Uterus (tissue), 2 donors: Measurements from ENCODE around the gene RAI1.

Experiments
- POLR2A ChIP-seq, 2 donors: fragments of 450-650 bp; IDR thresholded peaks; one replicate each; pipeline ENCODE4 v1.6.1; 2016; ENCODE audit warnings: antibody characterized with exemption in 2 of 2, mild to moderate bottlenecking in 1 of 2, moderate library complexity in 1 of 2
- TF ChIP-seq, protein P1 (sequence below), 4 experiments: fragments of 200-600 bp in 2 of 4; fragments of 450-650 bp in 2 of 4; sonication (generic) in 2 of 4; IDR thresholded peaks; one replicate each; pipeline ENCODE4 v1.5.1; 2016 to 2019; ENCODE audit warnings: antibody characterized with exemption in 4 of 4, mild to moderate bottlenecking in 2 of 4, moderate library complexity in 1 of 4

DNA sequence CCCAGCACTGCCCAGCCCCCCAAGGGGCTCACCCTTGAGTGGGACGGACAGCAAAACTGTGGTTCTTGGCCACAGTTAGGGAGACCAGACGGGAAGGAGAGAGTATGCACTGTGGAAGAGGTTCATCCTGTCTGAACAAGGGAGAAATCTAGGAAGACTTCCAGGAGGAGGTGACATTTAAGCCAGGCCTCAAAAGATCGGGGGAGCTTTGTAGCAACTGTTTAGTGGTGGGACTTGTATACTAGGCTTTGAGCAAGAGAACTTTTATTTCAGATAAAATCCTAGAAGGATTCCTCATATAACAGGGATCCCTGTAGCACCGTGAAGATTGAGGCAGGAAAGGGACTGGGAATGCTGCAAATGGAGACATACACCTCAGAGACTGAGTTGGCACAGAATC, 124.8 kb downstream of the RAI1 start:
- TF ChIP-seq, protein P1, sequence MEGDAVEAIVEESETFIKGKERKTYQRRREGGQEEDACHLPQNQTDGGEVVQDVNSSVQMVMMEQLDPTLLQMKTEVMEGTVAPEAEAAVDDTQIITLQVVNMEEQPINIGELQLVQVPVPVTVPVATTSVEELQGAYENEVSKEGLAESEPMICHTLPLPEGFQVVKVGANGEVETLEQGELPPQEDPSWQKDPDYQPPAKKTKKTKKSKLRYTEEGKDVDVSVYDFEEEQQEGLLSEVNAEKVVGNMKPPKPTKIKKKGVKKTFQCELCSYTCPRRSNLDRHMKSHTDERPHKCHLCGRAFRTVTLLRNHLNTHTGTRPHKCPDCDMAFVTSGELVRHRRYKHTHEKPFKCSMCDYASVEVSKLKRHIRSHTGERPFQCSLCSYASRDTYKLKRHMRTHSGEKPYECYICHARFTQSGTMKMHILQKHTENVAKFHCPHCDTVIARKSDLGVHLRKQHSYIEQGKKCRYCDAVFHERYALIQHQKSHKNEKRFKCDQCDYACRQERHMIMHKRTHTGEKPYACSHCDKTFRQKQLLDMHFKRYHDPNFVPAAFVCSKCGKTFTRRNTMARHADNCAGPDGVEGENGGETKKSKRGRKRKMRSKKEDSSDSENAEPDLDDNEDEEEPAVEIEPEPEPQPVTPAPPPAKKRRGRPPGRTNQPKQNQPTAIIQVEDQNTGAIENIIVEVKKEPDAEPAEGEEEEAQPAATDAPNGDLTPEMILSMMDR (IDR thresholded peaks at IDR 0.05): no peak
- TF ChIP-seq POLR2A (IDR thresholded peaks at IDR 0.05): no peak
